Loucy (cell line): ENCODE measurements around the gene ALG12.

Experiments
- H2AFZ ChIP-seq: fragments of 200-600 bp; sonication (generic); 2 replicates; pipeline ENCODE4 v1.6.0; 2016; ENCODE audit warnings: antibody characterized with exemption, mild to moderate bottlenecking, low read length, moderate library complexity
- H3F3A ChIP-seq: fragments of 200-600 bp; 2 replicates; pipeline ENCODE4 v1.6.0; 2016; ENCODE audit warnings: antibody characterized with exemption, low read depth, mild to moderate bottlenecking
- H3K27me3 ChIP-seq: fragments of 200-600 bp; sonication (generic); 2 replicates; pipeline ENCODE4 v1.6.1; 2014; ENCODE audit warnings: low read length, mild to moderate bottlenecking; ENCODE audit not compliant: insufficient read depth, poor library complexity, severe bottlenecking
- H3K36me3 ChIP-seq: fragments of 200-600 bp; sonication (generic); 2 replicates; pipeline ENCODE4 v1.6.1; 2016; ENCODE audit warnings: low read length; ENCODE audit not compliant: insufficient read depth
- H3K4me1 ChIP-seq: fragments of 200-600 bp; sonication (generic); 2 replicates; pipeline ENCODE4 v1.5.1; 2014; ENCODE audit warnings: low read length, mild to moderate bottlenecking; ENCODE audit not compliant: insufficient read depth, poor library complexity, severe bottlenecking
- H3K4me2 ChIP-seq: fragments of 200-600 bp; sonication (generic); 2 replicates; pipeline ENCODE4 v1.6.0; 2014; ENCODE audit warnings: antibody characterized with exemption, low read length, low read depth, mild to moderate bottlenecking; ENCODE audit not compliant: poor library complexity, severe bottlenecking
- H3K4me3 ChIP-seq: fragments of 200-600 bp; sonication (generic); 2 replicates; pipeline ENCODE4 v1.5.1; 2014; ENCODE audit warnings: low read length, mild to moderate bottlenecking, mixed read lengths; ENCODE audit not compliant: poor library complexity, severe bottlenecking
- H3K79me2 ChIP-seq: fragments of 200-600 bp; sonication (generic); 2 replicates; pipeline ENCODE4 v1.6.1; 2014; ENCODE audit warnings: low read length; ENCODE audit not compliant: insufficient read depth
- H3K9ac ChIP-seq: fragments of 200-600 bp; sonication (generic); 2 replicates; pipeline ENCODE4 v1.6.0; 2014; ENCODE audit warnings: mild to moderate bottlenecking, low read depth, low read length, moderate library complexity; ENCODE audit not compliant: poor library complexity, severe bottlenecking
- H3K9me2 ChIP-seq: fragments of 200-600 bp; sonication (generic); replicated peaks from 2 replicates; pipeline ENCODE4 v1.6.1; 2016; ENCODE audit warnings: low read depth, low read length, mixed read lengths
- H3K9me3 ChIP-seq: fragments of 200-600 bp; sonication (generic); 2 replicates; pipeline ENCODE4 v1.6.1; 2014; ENCODE audit warnings: mild to moderate bottlenecking, antibody characterized with exemption, low read length, low read depth; ENCODE audit not compliant: insufficient read depth
- H4K20me1 ChIP-seq: fragments of 200-600 bp; sonication (generic); 2 replicates; pipeline ENCODE4 v1.6.0; 2014; ENCODE audit warnings: antibody characterized with exemption, low read length, mild to moderate bottlenecking; ENCODE audit not compliant: insufficient read depth, poor library complexity, severe bottlenecking
- CTCF ChIP-seq: fragments of 200-600 bp; sonication (generic); conservative IDR thresholded peaks from 2 replicates; pipeline ENCODE4 v1.5.1; 2014; ENCODE audit warnings: mild to moderate bottlenecking, antibody characterized with exemption, low read length
- EZH2phosphoT487 ChIP-seq: fragments of 200-600 bp; IDR thresholded peaks from 2 replicates; pipeline ENCODE4 v1.6.1; 2018; ENCODE audit warnings: antibody characterized with exemption, mild to moderate bottlenecking, moderate library complexity, borderline replicate concordance

Gene ALG12

GRCh38 chr22:49922484-49922883, 4.2 kb upstream of the ALG12 start:
- H3K4me1 ChIP-seq: peaks cover 14% of the 10 kb centered on the region
- TF ChIP-seq CTCF (no peak), EZH2phosphoT487 (no peak)

GRCh38 chr22:49921508-49922278, 3.5 kb upstream of the ALG12 start:
- Histone ChIP-seq H3K9me2 (no peaks in the 10 kb centered on the region), H4K20me1 (peaks cover 2% of the 10 kb centered on the region), H3K27me3 (no peaks in the 10 kb centered on the region), H3K9ac (no peak overlapping the region), H3K79me2 (peaks cover 3% of the 10 kb centered on the region; the same call in 1 of the 2 replicates), H2AFZ (no peak overlapping the region), H3F3A (no peaks in the 10 kb centered on the region), H3K9me3 (no peaks in the 10 kb centered on the region), H3K4me1 (peaks cover 15% of the 10 kb centered on the region), H3K36me3 (no peaks in the 10 kb centered on the region), H3K4me3 (no peak overlapping the region), H3K4me2 (no peak overlapping the region)
- no peak for TF ChIP-seq CTCF
- no peak for TF ChIP-seq EZH2phosphoT487

More at GRCh38 chr22:49922484-49922883, 4.2 kb upstream of the ALG12 start:
- Histone ChIP-seq H3K36me3 (no peaks in the 10 kb centered on the region), H3F3A (no peaks in the 10 kb centered on the region), H3K27me3 (no peaks in the 10 kb centered on the region), H3K79me2 (peaks cover 3% of the 10 kb centered on the region; the same call in 1 of the 2 replicates), H3K4me2 (no peak overlapping the region), H4K20me1 (no peaks in the 10 kb centered on the region), H3K9me2 (no peaks in the 10 kb centered on the region), H2AFZ (no peak overlapping the region), H3K4me3 (no peak overlapping the region), H3K9ac (no peak overlapping the region), H3K9me3 (no peaks in the 10 kb centered on the region)

- H3F3A ChIP-seq: no peaks in the 10 kb centered on the region
- no peak overlapping the region for H3K9ac ChIP-seq
- no peak overlapping the region for H2AFZ ChIP-seq
- H3K9me3 ChIP-seq: no peaks in the 10 kb centered on the region
- H3K79me2 ChIP-seq: peaks cover 3% of the 10 kb centered on the region; the same call in 1 of the 2 replicates
- H4K20me1 ChIP-seq: peaks cover 2% of the 10 kb centered on the region
- H3K4me3 ChIP-seq: no peak overlapping the region
- no peaks in the 10 kb centered on the region for H3K9me2 ChIP-seq
- no peak for TF ChIP-seq EZH2phosphoT487
- no peak for TF ChIP-seq CTCF
- H3K27me3 ChIP-seq: no peaks in the 10 kb centered on the region
- H3K4me2 ChIP-seq: no peak overlapping the region
- H3K36me3 ChIP-seq: no peaks in the 10 kb centered on the region
- H3K4me1 ChIP-seq: peaks cover 10% of the 10 kb centered on the region
Measured at GRCh38 chr22:49920859-49921258, 2.6 kb upstream of the ALG12 start.
